Large intestine (tissue), 3 donors: ENCODE results near the gene TECR. TPM values are rescaled to one million over a fixed set of nuclear protein-coding genes. Genes with fewer than 3 reads are reported as not detected.
"Not testable (repeated sequence)": the region's sequence is repeated elsewhere in the genome, so short reads cannot be mapped to it uniquely, and the experiment has no call there.

Experiments used
- DNase-seq, 2 donors: peaks; one replicate each; pipeline versions ENCODE4 v3.0.0 to v3.0.0-alpha.2; 2013
- H3K27ac ChIP-seq: one replicate; pipeline ENCODE4 v1.5.1; 2013; ENCODE audit warnings: low read length
- H3K27me3 ChIP-seq: 2 replicates; pipeline ENCODE4 v1.6.1; 2013; ENCODE audit warnings: low read length; ENCODE audit not compliant: control insufficient read depth, insufficient read depth
- H3K36me3 ChIP-seq: 2 replicates; pipeline ENCODE4 v1.6.1; 2013; ENCODE audit warnings: low read length; ENCODE audit not compliant: control insufficient read depth, insufficient read depth
- H3K4me1 ChIP-seq: one replicate; pipeline ENCODE4 v1.6.1; 2013; ENCODE audit warnings: low read length; ENCODE audit not compliant: control insufficient read depth, insufficient read depth
- H3K4me3 ChIP-seq: one replicate; pipeline ENCODE4 v1.5.1; 2013; ENCODE audit warnings: low read length
- H3K9me3 ChIP-seq: one replicate; pipeline ENCODE4 v1.6.1; 2013; ENCODE audit warnings: mild to moderate bottlenecking, low read depth, low read length, moderate library complexity; ENCODE audit not compliant: control insufficient read depth
- WGBS: methylation state at CpG from one replicate; pipeline ENCODE4 v1.1.5; 2013; ENCODE audit warnings: low lambda C conversion rate; ENCODE audit not compliant: insufficient coverage; 5-methylcytosine and 5-hydroxymethylcytosine counted together
- polyA plus RNA-seq: library from polyadenylated mRNA; unstranded; fragments of 120-200 nt; gene quantifications from one replicate; pipeline ENCODE4 v1.2.1, GENCODE V29; 2013

TECR gene
- polyA plus RNA-seq, 1 donor = 236 TPM

GRCh38 chr19:14552006-14552360 lies 22.6 kb downstream of the TECR start:
- not testable (repeated sequence) for DNase-seq, H3K4me3 ChIP-seq, H3K9me3 ChIP-seq, H3K27me3 ChIP-seq
- peak overlapping the region; percentile 65 for H3K27ac ChIP-seq
- 50% methylated on average over 2 of the region's 8 CpGs for WGBS
- H3K4me1 ChIP-seq = peaks cover 44% of the 10 kb centered on the region
- peaks cover 23% of the 10 kb centered on the region for H3K36me3 ChIP-seq

- no CpG with 5 or more reads among the region's 35 CpGs for WGBS
- Histone ChIP-seq H3K4me1 (peaks cover 44% of the 10 kb centered on the region), H3K9me3 (no peaks in the 10 kb centered on the region), H3K27ac (peak overlapping the region; percentile 62), H3K4me3 (no peak overlapping the region), H3K27me3 (no peaks in the 10 kb centered on the region), H3K36me3 (peaks cover 23% of the 10 kb centered on the region)
- DNase-seq = no peak
These were observed 23.9 kb downstream of the TECR start for GRCh38 chr19:14553042-14553938.

DNA sequence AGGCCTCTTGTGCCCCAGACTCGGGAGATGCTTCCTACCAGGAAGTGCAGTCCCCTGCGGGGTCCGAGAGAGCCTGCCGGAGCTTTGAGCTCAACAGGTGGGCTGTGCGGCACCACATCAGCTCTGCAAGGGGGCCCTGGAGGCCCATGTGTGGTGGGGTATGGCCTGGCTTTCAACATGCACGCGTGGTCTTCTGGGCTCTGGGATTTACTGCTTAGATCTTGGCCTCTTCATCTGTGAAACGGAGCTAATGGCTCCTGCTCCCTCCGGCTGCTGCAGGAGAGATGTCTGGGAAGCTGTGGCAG lies 24.5 kb downstream of the TECR start:
- WGBS = no CpG with 5 or more reads among the region's 9 CpGs
- peaks cover 44% of the 10 kb centered on the region for H3K4me1 ChIP-seq
- H3K27ac ChIP-seq = peak overlapping the region; percentile 62
- H3K9me3 ChIP-seq = no peaks in the 10 kb centered on the region
- H3K36me3 ChIP-seq = peaks cover 20% of the 10 kb centered on the region
- no peak overlapping the region for H3K4me3 ChIP-seq
- H3K27me3 ChIP-seq = no peaks in the 10 kb centered on the region
- DNase-seq = no peak

GRCh38 chr19:14554382-14554812 lies 25.0 kb downstream of the TECR start:
- peaks cover 44% of the 10 kb centered on the region for H3K4me1 ChIP-seq
- DNase-seq = peak; percentile 54 to 58

GRCh38 chr19:14555918-14556661 lies 26.7 kb downstream of the TECR start:
- H3K4me1 ChIP-seq = peaks cover 33% of the 10 kb centered on the region
- H3K4me3 ChIP-seq = no peak overlapping the region
- no peak for DNase-seq
- no CpG with 5 or more reads among the region's 12 CpGs for WGBS
- peaks cover 8% of the 10 kb centered on the region for H3K36me3 ChIP-seq
- H3K27me3 ChIP-seq = no peaks in the 10 kb centered on the region
- H3K9me3 ChIP-seq = no peaks in the 10 kb centered on the region
- H3K27ac ChIP-seq = no peak overlapping the region

More at GRCh38 chr19:14554382-14554812, 25.0 kb downstream of the TECR start:
- H3K27ac ChIP-seq = peak overlapping the region; percentile 62
- peaks cover 16% of the 10 kb centered on the region for H3K36me3 ChIP-seq
- H3K27me3 ChIP-seq = no peaks in the 10 kb centered on the region
- no peaks in the 10 kb centered on the region for H3K9me3 ChIP-seq
- no peak overlapping the region for H3K4me3 ChIP-seq
- WGBS = no CpG with 5 or more reads among the region's 6 CpGs

- Histone ChIP-seq H3K36me3 (peaks cover 8% of the 10 kb centered on the region), H3K27ac (peak overlapping the region; percentile 31), H3K9me3 (no peaks in the 10 kb centered on the region), H3K27me3 (no peaks in the 10 kb centered on the region), H3K4me1 (peaks cover 31% of the 10 kb centered on the region), H3K4me3 (no peak overlapping the region)
- DNase-seq = peak; percentile 75 to 80
- WGBS = 100% methylated on average over 1 of the region's 18 CpGs
These were observed 27.3 kb downstream of the TECR start for GRCh38 chr19:14556662-14557188.

GRCh38 chr19:14558370-14559066 lies 29.1 kb downstream of the TECR start:
- H3K27me3 ChIP-seq = no peaks in the 10 kb centered on the region
- DNase-seq = no peak
- no peak overlapping the region for H3K27ac ChIP-seq
- WGBS = no CpG with 5 or more reads among the region's 23 CpGs
- peaks cover 4% of the 10 kb centered on the region for H3K36me3 ChIP-seq
- H3K4me3 ChIP-seq = no peak overlapping the region
- H3K9me3 ChIP-seq = no peaks in the 10 kb centered on the region
- H3K4me1 ChIP-seq = peaks cover 16% of the 10 kb centered on the region

DNA sequence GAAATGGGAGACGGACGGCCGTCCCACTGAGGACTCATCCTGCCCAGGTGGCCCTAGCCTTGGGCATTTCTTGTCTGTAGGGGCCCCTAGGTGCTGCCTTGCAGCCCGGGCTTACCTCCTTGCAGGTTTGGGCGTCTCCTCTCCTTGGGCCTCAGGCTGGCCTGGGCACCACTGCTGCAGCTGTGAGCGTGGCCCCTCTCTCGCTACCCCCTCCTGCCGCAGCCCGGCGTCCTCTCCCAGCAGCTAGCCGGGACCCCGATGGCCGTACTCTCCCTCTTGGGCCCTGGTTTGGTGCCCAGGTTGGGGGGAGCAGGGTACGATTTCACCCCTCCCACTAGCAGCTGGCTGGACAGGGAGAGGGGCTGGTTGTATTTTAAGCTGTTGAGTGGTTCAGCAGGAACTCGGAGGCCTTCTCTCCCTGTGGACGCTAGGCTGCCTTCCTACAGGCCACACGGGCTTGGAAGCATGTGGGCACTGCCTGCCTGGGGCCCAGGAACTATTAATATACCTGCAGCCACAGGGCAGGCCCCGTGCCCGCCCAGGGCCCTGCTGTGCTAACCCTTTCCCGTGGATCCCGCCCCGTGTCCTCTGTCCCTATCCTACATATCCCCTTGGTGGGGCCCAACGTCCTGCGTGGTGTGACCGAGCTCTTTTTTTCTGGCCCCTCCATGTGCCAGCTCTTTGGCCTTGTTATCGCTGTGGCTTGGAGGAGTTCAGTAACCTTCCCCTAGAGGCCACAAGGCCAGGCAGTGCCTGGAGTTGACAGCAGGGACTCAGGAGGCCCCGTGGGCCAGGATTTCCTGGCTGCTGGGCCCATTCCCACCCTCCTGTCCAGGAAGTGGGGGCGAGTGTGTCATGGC lies 30.8 kb downstream of the TECR start:
- H3K9me3 ChIP-seq = no peaks in the 10 kb centered on the region
- H3K4me1 ChIP-seq = peaks cover 6% of the 10 kb centered on the region
- no peak overlapping the region for H3K4me3 ChIP-seq
- WGBS = 90% methylated on average over 4 of the region's 28 CpGs
- H3K27me3 ChIP-seq = no peaks in the 10 kb centered on the region
- peaks cover 14% of the 10 kb centered on the region for H3K36me3 ChIP-seq
- H3K27ac ChIP-seq = no peak overlapping the region
- no peak for DNase-seq

DNA sequence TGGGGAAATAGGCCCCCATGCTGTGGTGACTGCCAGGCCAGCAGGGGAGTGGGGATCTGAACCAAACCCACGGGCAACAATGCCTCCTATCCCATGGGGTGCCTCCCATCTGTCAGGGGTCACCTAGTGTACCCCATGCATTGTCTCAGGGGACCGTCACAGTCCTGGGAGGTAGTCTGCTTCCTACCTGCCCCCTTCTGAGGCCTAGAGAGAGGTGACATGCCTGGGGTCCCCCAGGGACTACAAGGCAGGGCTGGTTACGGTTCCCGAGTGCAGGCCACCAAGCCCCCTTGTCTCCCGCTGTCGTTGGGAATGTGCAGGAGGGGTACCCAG lies 31.3 kb downstream of the TECR start:
- Histone ChIP-seq H3K27ac (no peak overlapping the region), H3K27me3 (no peaks in the 10 kb centered on the region), H3K4me1 (peaks cover 6% of the 10 kb centered on the region), H3K9me3 (no peaks in the 10 kb centered on the region), H3K36me3 (peaks cover 18% of the 10 kb centered on the region), H3K4me3 (no peak overlapping the region)
- no peak for DNase-seq
- no CpG with 5 or more reads among the region's 6 CpGs for WGBS
